NCI-H2227 treated with DMSO at 0.1 percent for 48 hours (cell line): ENCODE results near the gene PAX5.

ENCODE experiments used
- DNase-seq: peaks from one replicate; lab custom pipeline; 2025; lab: John Stamatoyannopoulos, UW

PAX5 gene

DNA sequence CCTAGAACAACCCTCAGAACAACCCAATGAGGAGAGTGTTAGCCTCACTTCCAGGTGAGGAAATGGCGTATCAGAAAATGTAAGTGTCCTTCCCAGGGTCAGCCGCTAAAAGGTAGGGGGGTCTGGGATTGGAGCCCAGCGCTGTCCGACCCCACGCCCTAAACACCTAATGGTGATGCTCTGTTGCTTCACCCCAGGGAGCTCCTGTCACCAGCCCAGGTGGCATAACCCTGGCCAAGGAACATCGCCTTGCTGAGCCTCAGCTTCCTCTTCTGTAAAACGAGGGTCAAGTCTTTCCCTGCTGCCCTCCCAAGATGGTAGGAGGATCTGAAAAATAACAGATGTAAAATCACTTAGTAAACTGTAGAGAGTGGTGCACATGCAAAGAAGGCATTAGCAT is 132.5 kb downstream of the PAX5 start:
- DNase-seq, result no peak

DNA sequence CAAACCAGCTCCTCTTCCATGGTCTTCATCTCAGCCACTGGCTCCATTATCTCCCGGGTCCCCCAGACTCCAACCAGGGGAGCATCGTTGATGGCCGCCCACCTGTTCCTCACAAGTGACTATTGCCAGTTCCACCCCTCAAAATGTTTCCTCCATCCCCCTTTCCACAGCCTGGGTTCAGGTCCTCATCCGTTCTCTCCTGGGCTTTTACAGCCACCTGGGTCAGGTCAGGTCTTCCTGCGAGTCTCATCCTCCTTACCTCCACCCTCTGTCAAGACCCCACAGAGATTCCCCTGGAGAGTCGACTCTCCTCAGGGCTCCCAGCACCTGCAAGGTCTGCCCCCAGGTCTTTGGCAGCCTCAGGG is 133.2 kb downstream of the PAX5 start:
- DNase-seq, result no peak

DNA sequence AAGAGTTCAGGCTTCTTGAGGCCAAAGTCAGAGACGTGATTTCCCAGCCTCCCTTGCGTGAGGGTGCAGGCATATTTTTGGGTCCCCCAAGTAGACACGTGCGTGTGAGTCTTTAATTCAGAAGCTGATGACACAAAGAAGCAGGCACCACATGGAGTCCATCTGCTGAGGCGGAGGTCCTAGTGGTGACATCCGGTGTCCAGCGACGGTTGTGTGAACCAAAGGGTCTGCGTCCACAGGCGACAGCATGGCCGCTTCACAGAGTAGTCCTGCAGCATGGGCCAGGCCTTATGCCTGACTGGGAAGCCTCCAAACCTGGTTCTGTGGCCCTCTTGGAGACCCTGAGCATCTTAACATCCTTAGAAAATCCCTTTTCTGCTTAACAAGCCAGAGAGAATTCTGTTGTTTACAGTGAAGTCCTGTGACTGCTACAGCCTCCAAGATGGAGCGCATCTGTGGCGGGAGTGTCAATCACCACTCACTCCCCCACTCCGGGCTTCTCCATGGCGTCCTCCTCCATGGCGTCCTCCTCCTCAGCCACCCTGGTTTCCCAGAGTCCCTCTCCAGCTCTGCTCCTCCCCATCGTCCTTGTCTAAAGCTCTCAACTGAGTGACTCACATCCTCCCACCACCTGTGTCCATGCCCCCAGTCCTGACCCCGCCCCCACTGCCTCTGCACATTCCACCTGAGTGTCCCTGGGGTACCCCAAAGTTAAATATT is 133.8 kb downstream of the PAX5 start:
- DNase-seq, result no peak

DNA sequence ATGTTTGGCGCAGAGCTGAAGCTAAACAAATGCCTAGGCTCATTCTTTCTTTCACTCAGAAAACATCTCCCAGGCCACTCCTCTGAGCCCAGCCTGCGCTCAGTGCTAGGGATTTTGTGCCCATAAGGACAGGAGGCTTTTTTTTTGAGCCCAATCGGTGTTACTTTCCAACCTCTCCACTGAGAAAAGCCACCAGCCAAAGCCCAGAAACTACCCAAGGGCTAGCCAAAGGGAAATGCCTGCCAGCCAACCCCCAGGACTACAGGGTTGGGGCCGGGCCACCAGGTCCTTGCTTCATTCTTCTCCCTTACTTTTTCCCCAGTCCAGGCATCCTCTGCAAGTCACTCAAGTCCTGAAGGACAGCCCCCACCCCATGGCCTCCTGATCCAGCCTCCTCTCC is 134.7 kb downstream of the PAX5 start:
- no peak for DNase-seq

DNA sequence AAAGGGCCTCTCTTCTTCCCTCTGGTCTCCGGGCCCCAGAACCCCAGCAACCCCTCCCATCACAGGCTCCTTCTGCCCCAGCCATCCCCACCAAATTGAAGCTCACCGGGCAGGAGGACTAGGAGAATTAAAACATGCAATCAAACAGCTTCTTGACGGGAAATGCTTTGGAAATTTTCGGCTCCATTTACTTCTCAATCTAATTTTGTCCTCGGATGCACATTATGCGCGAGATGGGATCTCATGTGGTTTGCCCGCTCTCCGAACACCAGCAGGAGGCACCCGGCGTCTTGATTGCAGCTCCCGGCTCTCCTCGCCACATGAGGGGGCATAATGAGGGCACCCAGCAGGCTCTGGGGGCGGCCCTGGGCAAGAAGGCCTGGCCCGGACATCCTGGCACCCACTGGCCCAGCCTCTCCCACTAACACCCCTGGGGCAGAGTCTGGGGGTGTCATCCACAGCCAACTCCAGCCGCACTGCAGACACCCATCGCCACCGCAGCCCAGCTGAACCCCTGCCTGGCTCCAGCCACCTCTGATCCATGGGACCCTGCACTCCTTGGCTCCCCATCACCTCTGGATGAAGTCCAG is 135.5 kb downstream of the PAX5 start:
- DNase-seq, result no peak

DNA sequence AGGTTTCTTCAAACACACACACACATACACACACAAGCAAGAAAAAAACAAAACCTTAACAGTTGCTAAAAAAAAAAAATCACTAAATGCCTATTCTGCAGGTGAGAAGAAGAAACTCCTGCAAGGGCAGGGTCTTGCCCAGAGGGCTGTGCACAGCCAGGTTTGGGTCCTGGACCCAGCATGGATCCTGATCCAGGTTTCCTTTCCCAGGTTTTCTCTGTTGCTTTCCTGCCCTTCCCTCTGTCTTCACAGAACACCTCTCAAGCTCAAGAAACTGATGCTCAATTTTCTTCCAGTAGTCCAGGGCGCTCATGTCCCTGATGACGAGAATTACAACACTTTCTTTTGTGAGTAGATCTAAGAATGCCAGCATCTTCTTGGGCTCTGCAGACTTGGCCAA is 136.6 kb downstream of the PAX5 start:
- DNase-seq, result no peak

DNA sequence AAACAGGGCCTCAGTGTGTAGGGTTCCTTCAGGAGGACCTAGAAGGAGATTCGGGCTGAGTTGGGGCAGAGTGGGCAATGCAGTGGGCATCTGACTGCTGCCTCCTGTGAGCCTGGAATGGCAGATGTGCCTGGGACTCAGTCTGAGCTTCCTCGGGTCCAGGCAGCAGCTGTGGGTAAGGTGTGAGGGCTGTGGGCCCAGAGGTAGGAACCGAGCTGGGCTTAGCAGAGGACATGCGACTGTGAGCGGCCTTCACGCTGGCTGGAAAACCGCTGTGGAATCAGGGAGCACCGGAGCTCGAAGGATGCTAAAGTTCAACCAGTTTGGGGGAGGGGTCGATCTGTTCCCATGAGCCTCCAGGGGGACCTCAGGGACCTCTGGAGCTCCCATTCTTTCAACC is 137.0 kb downstream of the PAX5 start:
- no peak for DNase-seq

DNA sequence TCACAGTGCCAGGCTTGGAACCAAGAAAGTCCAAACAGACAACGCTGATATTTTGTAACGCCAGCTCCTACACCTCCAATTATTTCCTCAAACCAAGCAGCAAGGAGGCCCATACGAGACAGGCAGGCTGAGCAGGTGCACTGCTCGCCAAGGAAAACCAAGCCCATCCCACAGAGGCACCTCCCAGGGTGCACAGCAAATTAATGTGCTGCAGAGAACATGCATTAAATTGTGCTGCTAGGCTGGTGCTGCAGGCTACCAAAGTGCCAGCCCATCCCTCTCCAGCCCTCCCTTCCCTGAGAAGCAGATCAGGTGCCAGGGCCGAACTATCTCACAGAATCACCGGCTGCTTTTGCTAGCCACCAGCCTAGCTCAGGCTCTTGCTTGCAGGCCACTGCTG is 137.8 kb downstream of the PAX5 start:
- DNase-seq, result no peak

DNA sequence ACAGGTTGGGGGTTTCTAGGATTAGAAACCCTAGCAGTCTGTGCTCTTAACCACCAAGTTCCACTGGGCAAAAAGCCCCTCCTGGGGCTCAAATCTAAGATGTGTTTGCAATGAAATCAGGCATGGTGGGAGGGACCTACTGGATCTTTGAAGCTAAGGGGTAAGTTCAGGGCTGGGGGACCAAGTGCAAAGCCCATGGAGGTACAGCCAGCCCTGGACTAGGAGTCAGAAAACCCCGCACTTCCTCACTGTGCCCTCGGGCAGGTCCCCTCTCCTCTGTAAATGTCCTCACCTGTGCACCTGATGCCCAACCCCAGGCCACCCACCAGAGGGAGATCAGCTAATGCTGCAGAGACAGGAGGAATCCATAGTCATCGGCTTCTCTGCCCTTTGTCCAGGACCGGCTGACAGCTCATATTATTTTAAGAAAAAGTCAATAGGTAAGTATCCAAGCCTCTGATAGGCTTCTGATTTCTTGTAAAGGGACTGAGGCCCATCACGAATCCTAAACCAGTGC is 138.3 kb downstream of the PAX5 start:
- no peak for DNase-seq

DNA sequence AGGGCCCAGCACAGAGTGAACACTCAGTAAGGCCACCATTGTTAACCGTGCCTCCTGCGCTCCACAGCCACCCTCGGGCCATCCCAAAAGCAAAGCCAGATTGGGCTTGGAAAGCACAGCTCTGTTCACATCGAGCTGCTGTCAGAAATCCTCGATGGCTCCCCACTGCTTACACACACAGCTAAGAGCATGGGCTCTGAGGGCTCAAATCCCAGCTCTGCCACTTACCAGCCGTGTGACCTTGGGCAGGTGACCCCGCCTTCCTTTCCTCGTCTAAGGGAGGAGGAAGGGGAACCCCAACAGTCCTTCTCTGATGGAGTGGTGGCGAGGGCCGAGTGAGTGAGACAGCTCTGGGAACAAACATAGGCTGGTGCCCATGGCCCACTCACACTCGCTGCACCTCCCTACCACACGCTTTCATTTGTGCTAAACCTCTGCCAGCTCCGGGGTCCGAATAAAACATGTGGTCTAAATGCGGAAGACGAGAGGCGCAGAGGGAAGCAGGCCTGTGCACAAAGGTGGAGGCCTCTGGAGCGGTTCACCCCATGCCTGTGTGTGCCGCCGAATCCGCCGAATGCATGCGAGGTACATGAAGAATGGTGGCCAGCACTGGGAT is 139.3 kb downstream of the PAX5 start:
- no peak for DNase-seq

DNA sequence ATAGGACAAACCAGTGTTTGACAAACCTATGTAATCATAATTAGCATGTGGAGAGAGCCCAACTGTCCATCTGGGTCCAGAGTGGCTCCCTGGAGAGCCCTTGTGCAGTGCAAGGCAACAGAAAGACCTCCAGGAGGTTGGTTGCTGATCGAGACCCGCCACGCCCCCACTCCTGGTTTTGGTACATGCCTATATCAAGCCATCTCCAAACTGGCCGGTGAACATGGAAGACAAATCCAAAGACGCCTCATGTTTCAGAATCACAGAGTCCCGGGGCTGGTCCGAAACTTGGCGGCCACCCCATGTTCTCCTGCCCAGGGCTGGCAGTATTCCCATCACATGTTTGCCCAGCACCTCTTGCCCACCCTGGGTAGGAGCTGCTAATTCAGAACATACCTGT is 140.2 kb downstream of the PAX5 start:
- no peak for DNase-seq

DNA sequence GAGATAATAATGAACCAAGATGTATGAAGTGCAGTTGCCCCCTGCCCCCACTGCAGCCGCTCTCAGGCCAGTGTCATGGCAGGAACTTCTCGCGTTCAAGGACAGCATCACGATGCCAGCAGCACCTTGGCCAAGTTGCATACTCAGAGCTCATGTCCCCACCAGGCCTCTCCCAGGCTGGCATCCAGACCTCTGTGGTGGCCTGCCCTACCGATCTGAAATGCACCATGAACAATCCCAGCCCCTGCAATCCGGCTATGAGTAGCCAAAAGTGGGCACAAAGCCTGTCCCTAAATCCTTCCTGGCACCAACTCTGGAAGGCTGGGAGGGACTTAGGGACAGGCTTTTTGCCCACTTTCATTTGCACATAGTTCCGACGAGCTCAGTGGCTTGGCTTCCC is 140.9 kb downstream of the PAX5 start:
- DNase-seq, result no peak

DNA sequence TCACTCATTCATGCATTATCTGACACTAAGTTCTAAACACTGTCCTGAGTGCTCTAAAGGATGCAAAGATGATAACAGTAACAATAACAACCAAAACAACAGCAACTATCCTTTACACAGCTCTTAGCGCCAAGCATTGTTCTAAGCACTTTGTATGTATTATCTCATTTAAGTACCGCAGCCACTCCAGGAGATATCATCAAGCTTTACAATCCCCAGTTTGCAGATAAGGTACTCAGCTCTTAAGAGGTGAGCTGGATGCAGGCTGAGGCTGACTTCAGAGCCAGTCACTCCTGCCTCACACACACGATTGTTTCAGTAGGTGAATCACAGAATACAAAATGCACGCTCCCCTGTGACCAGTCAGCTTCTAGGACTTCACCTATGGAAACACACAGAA is 141.8 kb downstream of the PAX5 start:
- DNase-seq, result no peak

DNA sequence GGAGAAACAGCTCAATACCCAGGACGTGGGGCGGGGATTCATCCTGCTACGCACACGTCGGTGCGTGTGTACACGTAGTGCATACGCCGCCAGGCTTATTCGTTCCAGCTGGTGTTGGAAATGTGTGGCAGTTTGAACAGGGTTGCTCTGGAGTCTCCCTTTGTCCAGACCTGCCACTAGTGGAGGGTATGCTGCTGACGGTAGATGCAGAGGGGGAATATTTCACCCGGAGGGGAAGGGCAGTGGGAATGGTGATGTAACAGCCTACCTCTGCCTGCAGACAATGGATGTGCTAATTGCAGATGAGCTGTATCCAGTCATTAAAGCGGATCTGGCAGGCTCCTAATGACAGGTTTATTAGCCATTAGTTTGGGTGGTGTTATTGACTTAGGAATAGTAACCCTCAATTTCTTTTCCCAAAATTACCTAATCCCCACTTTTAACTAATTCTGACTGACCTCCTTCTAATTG is 142.7 kb downstream of the PAX5 start:
- peak; percentile 26 for DNase-seq

DNA sequence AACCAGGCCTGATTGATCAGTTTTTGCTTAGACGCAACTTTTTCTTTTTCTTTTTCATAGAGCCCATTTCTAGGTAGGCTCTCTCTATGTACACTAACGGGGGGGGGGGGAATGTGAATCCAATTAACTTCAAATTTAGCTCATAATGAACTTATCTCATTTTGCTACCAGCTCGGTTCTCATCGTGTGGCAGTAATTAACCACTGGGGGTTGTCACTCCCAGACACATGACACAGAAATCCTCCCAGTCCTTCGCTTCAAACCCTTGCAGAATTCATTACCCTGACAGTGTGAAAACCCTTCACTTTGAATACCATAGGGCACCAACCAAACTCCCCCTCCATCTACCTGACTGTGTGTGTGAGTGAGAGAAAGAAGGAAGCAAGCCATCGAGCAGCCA is 144.2 kb downstream of the PAX5 start:
- DNase-seq, result no peak

DNA sequence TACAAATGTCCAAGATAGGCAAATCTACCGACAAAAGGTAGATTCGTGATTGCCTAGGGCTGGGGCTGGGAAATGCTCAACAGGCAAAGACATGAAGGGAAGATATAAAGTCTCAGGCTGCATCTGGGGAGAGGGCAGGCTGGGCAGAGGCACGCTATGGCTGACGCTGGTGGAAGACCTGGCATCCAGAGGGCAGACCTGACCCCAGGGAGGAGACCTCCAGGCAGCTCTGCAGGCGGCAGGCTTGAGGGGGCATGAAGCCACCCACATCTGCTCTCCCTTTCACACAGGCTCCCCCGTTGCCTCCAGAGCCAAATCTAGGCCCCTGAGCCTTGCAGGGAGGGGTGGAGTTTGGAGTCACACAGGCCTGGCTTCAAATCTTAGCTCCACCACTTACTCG is 145.5 kb downstream of the PAX5 start:
- no peak for DNase-seq

DNA sequence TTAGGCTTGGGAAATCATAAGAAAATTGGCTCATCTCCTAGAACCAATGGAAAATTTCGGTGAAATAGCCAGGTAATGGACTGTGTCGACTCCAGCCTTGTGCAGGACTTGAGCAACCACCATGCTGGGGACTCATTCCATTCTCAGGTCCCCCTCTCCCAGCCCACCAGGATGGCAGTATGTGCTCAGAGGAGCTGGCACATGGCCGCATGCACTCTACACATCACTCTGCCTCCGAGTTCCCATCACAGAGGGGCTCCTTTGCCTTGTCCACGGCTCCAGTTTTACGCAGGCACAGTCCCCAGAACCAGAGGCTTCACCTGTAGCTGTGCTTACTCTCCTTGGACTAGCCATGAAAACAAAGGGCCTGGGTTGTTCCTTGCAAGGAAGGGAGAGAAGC is 149.3 kb downstream of the PAX5 start:
- DNase-seq, result no peak

DNA sequence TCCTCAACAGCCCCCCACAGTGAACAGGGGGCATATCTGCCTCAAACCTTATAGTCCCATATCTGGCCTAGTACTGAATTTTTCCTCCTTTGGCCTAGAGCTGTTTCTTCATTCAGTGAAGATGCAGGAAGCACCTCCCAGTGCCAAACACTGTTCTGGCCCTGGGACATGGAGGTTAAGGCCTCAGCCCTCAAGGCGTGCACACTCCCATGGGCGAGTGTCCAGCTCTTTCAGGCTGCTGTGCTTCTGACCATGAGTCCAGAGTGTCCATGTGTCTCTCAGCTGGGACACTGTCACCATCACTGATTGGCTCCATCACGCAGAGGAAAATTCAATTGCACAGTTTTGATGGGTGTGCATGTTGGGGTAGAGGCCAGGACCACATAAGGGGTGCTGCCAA is 151.5 kb downstream of the PAX5 start:
- DNase-seq, result no peak

DNA sequence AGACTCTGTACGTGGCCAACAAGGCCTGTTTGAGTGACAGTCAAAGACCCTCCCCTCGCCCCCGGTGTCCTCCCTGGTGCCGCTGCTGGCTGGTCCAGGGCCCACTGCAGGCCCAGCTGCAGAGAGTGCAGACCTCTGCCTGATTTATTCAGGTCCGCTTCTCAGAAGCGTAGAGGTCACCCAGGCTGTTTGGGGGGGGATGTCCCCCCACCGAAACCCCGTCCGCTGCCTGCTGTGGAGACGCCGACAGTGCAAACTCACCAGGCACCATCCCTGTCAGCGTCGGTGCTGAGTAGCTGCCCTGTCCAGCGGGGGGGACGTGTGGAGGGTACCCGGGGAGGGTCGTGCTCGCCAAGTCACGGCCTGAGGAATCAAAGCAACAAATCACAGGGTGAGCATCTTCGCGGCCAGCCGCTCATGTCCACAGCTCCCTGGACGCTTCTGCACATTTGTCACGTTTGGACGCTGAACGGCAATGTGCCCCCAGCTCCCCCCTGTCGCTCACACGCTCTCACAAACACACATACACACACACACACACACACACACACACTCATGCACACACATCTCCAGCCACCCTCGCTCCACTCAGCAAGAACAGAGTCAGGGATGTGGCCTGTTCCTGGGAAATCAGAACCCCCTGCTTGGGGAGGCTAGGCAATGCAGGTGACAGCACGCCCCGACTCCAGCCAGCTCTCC is 152.2 kb downstream of the PAX5 start:
- DNase-seq, result no peak

DNA sequence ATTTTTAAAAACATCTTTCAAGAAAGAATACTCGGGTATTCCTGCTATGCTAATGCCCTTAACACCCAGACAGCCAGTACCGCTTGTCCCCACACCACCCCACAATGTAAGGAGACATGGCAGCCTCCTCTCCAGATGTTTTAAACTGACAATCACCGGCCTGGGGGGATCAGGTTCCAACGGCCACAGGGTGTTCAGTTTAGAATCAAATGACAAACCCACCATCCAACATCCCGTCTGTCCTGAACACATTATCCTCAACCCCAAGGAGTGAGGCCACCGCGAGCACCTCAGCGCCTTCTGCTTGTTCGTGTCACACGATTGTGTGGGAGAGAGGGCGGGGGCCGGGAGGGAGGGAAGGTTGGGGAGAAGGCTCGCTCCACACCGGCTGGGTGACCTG is 152.8 kb downstream of the PAX5 start:
- DNase-seq, result no peak

DNA sequence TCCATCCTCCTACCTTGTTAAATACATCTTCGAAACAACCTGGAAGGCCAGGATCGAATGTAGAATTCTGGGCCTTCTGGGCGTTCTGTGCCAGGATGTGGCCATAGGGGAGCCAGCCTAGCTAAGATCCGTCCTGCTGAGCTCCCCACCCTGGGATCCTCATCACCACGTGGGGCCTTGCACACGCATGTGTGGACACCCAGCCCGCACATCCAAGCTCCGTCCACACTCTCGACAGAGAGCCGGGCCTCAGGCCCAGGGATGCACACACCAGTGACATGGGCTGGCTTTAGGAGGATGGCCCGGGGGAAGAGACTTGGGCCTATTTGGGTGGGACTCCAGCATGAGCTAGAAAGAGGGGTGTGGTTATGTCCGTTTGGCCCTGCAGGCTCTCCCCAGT is 154.0 kb downstream of the PAX5 start:
- no peak for DNase-seq

DNA sequence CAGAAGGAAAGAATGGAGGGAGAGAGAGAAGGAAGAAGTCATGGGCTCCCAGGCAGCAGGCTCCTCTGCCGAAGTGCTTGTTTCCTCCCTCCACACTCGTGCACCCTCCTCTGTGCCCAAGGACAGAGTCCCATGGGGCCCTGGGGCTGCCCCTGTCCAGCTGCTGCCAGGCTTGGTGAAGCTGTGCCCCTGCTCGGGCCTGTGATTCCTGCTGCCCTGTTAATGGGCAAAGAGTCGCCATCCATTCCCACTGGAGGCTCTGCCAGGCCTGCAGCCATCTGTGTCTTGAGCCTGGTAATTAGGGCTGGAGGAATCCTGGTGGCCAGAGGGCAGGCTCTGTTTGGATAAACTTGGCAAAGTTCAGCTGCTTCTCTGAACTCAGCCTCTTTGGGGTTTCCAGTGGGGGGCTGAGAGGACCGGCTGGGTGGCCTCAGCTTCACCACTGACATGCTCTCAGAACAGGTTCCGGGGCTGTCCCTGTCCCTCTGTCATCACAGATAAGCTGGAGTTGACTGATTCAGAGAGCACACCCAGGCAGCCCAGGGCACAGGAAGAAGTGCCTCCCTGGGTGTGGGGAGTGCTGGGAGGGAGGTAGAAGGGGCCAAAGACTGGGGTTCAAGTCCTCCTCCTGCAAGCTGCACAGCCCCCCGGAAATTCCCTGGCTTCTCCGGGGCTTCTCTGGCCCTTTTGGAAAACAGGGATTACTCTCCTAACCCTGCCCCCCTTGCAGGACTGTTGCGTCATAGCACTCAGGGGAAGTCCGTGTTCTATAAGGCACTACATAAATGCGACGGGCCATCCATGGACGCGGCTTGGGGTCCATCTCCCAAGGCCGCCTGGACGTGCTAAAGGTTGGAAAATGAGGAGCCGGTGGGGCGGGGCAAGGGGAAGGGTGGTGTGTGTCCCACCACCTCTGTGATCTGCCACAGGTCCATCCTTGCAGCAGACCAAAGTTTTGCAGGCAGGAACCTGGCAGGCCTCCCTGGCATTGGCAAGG is 154.8 kb downstream of the PAX5 start:
- DNase-seq, result no peak
